ENCODE measurements around the gene PIGBOS1.

The PIGBOS1 gene

DNA sequence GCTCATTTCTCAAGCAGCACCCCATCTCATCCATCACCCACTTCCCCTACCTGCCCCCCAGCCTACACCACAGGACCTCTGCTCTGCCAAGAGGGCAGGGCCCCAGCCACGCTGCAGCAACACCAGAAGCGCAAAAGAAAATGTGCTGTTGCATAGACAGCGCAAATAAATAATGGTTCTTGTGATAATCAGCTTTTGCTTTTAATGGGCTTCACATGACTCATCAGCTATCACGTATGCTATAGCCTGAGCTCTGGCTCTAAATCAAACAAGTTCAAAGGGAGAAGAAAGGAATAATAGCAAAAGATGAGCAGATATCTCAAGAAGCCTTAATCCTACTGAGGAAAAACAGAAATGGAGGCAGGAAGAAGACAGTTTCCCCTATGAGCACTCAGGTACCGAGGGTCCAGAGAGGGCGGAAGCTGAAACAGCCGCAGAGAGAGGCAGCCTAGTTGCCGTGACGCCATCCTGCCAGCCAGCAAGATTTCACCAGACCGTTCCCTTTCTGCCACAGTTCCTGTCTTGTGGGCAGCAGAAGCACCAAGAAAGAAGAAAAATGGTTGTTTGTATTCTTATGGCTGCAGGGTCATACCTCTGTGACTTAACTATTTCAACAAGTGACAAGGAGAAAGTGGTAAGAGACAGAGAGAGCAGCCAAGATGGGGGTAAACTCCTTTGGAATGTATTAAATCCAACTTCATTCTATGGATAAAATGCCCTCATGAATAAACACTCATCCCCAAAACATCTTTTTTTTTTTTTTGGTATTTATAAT lies 51.3 kb downstream of the PIGBOS1 start:
- in situ Hi-C loops (cut with HindIII; ENCODE audit: low pct_ligation_motif_present, low sequenced_read_pairs), result no loop called here
- Histone ChIP-seq H3K4me3 (ENCODE audit: low read depth, low read length) (no peak overlapping the region), H3K36me3 (replicated peaks) (no peaks in the 10 kb centered on the region), H3K27me3 (replicated peaks) (no peaks in the 10 kb centered on the region), H3K27ac (no peak overlapping the region)
- no peak for DNase-seq
- TF ChIP-seq, protein P1, sequence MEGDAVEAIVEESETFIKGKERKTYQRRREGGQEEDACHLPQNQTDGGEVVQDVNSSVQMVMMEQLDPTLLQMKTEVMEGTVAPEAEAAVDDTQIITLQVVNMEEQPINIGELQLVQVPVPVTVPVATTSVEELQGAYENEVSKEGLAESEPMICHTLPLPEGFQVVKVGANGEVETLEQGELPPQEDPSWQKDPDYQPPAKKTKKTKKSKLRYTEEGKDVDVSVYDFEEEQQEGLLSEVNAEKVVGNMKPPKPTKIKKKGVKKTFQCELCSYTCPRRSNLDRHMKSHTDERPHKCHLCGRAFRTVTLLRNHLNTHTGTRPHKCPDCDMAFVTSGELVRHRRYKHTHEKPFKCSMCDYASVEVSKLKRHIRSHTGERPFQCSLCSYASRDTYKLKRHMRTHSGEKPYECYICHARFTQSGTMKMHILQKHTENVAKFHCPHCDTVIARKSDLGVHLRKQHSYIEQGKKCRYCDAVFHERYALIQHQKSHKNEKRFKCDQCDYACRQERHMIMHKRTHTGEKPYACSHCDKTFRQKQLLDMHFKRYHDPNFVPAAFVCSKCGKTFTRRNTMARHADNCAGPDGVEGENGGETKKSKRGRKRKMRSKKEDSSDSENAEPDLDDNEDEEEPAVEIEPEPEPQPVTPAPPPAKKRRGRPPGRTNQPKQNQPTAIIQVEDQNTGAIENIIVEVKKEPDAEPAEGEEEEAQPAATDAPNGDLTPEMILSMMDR (IDR thresholded peaks at IDR 0.05; ENCODE audit: low read depth, low read length, missing control alignments), result no peak
